Measurements from ENCODE around the gene SIVA1.

The SIVA1 gene

DNA sequence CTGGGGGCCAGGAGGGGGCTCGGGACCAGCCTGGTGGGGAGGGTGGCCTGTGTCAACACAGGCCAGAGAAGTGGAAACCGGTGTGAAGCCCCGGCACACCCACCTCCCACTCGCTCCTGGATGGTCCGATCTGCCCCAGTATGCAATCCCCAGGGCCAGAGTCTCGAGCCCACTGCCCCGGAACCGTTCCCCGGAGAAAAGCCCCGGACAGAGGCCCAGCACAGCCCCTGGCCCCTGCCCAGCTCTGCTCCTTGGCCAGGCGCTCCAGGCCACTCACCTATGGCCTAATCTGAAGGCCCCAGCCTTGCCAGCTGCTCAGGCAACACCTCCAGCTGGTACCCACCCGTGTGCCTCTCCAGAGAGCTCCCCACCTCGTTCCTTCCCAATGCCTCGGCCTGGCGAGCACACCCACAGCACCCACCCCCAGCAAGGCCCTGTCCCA lies 24.9 kb downstream of the SIVA1 start:
- no peak overlapping the region for H3K27ac ChIP-seq
- TF ChIP-seq, protein P1, sequence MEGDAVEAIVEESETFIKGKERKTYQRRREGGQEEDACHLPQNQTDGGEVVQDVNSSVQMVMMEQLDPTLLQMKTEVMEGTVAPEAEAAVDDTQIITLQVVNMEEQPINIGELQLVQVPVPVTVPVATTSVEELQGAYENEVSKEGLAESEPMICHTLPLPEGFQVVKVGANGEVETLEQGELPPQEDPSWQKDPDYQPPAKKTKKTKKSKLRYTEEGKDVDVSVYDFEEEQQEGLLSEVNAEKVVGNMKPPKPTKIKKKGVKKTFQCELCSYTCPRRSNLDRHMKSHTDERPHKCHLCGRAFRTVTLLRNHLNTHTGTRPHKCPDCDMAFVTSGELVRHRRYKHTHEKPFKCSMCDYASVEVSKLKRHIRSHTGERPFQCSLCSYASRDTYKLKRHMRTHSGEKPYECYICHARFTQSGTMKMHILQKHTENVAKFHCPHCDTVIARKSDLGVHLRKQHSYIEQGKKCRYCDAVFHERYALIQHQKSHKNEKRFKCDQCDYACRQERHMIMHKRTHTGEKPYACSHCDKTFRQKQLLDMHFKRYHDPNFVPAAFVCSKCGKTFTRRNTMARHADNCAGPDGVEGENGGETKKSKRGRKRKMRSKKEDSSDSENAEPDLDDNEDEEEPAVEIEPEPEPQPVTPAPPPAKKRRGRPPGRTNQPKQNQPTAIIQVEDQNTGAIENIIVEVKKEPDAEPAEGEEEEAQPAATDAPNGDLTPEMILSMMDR (conservative IDR thresholded peaks at IDR 0.05): no peak

GRCh38 chr14:104778694-104779331 lies 25.9 kb downstream of the SIVA1 start:
- TF ChIP-seq, protein P1 (conservative IDR thresholded peaks at IDR 0.05): no peak
- no peak overlapping the region for H3K27ac ChIP-seq

DNA sequence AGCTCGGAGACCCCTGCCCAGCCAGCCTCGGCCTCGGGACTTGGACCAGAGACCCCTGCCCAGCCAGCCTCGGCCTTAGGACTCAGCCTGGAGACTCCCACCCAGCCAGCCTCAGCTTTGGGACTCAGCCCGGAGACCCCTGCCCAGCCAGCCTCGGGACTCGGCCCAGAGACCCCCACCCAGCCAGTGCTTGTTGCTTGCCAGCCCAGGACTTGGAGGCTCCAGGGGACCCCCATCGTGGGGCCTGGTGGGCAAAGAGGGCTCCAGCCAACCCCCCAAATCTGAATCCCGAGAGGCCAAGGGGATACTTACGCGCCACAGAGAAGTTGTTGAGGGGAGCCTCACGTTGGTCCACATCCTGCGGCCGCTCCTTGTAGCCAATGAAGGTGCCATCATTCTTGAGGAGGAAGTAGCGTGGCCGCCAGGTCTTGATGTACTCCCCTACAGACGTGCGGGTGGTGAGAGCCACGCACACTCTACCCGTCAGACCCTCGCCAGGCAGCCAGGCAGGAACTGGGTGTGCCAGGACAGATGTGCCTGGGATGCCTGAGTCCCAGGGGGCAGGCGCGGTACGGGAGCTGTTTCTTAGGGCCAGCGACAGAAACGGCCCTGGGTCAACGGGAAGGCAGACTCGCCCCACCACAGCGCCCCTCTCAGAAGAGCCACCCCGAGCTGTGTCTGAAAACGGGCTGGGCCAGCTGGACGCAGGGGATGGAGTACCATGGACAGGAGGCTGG lies 27.0 kb downstream of the SIVA1 start:
- no peak overlapping the region for H3K27ac ChIP-seq
- TF ChIP-seq, protein P1 (conservative IDR thresholded peaks at IDR 0.05): no peak

DNA sequence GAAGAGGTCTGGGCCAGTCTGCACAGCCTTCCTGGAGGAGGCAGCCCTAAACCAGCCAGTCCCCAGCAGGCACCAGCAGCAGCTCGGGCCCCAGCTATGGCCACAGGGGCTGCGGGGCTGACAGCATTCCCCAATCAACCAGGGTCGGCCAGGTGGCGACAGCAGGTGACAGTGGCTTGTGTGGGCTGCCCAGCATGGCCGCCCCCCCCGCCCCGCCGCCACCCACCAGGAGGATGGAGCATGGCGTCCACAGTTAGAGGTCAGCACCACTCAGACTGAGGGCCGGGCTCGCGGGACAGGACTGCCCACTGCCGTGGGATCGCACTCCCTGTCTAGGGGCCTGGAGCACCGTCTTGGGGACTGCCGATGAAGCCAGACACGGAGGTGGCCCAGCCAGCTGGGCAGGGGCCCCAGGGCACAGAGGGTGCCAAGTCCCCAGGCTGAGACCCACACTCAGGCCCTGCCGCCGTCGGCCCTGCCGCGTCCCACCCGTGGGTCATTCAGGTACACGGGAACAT lies 27.6 kb downstream of the SIVA1 start:
- TF ChIP-seq, protein P1 (conservative IDR thresholded peaks at IDR 0.05): no peak
- H3K27ac ChIP-seq: no peak overlapping the region

DNA sequence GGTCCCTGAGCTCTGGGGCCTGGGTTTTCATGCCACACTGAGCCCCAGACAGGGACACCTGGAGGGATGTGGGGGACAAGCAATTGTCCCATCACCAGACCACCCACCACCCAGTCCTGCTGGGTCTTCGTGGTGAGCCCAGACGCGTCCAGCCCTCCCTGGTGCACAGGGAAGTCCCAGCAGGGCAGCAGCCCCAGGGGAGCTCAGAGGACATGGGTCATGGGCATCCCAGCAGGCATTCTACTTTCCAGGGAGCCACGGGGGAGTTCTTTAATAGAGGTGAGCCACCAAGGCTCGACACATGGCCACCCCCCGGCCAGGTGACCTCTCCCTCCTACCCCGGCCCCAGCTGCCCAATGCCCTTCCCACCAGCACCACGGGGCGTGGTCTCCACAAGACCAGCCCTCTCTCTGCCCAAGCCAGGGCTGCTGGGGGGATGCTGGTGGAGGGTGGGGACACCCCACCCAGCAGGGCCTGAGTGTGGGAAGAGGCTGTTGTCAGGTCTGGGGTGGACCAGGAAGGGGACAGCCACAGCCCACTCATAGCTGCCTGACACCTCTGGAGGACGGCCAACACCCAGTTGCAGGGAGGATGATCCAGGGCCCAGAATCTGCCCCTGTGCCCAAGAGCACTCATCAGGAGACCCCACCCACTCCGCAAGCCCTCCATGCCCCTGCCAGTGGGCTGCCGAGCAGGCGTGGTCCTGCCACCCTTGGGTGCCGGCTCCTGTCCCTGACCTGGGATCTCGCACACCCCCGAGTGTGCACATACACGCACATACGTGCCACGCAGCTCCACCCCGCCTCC lies 28.5 kb downstream of the SIVA1 start:
- TF ChIP-seq, protein P1 (conservative IDR thresholded peaks at IDR 0.05): no peak
- no peak overlapping the region for H3K27ac ChIP-seq

GRCh38 chr14:104782086-104782807 lies 29.3 kb downstream of the SIVA1 start:
- TF ChIP-seq, protein P1 (conservative IDR thresholded peaks at IDR 0.05): no peak

More at GRCh38 chr14:104782086-104782807, 29.3 kb downstream of the SIVA1 start:
- no peak overlapping the region for H3K27ac ChIP-seq
